GM12892 (cell line): ENCODE results near the gene DOP1B.
"Not testable (repeated sequence)": the region's sequence is repeated elsewhere in the genome, so short reads cannot be mapped to it uniquely, and the experiment has no call there.

Experiments used
- DNase-seq: peaks from one replicate; pipeline ENCODE4 v3.0.0; 2011; ENCODE audit not compliant: insufficient read length
- FAIRE-seq: peaks from 2 replicates; lab custom pipeline; 2011; peaks lifted over from hg19 to GRCh38; lab: Jason Lieb, UNC
- POLR2A ChIP-seq: IDR thresholded peaks from 2 replicates; pipeline ENCODE4 v1.6.1; 2011; ENCODE audit warnings: low read depth, low read length, control low read depth
- POLR2AphosphoS5 ChIP-seq: IDR thresholded peaks from 2 replicates; pipeline ENCODE4 v1.6.1; 2011; ENCODE audit warnings: low read depth, low read length, control low read depth
- TAF1 ChIP-seq: IDR thresholded peaks from 2 replicates; pipeline ENCODE4 v1.6.1; 2011; ENCODE audit warnings: low read depth, mild to moderate bottlenecking, control low read depth, low read length, borderline replicate concordance

Gene DOP1B

DNA sequence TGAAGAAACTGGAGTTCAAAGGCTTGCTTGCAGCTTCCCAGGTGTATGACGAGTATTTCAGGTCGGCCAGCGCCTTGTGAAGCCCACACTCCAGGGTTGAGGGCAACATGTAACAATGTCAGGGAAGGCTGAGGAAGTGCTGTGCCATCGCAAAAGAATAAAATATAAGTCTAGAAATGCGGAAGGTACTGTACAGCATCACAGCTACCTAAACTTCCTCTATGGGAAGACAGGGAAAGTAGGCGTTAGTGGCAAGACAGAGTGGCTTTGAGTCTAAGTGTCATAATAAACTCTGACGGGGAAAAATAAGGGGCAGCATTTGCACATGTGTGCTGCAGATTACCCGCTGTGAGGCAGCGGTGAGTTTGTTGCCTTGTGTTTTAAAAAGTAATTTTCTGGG, 28.9 kb downstream of the DOP1B start:
- TF ChIP-seq POLR2A (no peak), TAF1 (no peak), POLR2AphosphoS5 (no peak)
- no peak for DNase-seq
- FAIRE-seq, result no peak

DNA sequence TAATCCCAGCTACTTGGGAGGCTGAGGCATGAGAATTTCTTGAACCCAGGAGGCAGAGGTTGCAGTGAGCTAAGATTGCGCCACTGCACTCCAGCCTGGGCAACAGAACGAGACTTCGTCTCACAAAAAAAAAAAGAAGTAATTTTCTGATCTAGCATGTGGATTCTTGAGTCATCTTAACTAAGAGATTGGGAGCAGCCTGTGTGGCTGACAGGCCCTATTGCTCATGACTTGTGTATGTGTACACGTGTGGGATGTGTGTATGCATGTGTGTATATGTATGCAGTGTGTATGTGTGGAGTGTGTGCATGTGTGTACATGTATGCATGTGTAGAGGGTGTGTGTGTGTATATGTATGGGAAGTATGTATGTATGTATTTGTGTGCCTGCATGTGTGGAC, 29.5 kb downstream of the DOP1B start:
- TF ChIP-seq POLR2A, result no peak
- TF ChIP-seq POLR2AphosphoS5, result no peak
- no peak for TF ChIP-seq TAF1
- no peak for DNase-seq
- no peak for FAIRE-seq

DNA sequence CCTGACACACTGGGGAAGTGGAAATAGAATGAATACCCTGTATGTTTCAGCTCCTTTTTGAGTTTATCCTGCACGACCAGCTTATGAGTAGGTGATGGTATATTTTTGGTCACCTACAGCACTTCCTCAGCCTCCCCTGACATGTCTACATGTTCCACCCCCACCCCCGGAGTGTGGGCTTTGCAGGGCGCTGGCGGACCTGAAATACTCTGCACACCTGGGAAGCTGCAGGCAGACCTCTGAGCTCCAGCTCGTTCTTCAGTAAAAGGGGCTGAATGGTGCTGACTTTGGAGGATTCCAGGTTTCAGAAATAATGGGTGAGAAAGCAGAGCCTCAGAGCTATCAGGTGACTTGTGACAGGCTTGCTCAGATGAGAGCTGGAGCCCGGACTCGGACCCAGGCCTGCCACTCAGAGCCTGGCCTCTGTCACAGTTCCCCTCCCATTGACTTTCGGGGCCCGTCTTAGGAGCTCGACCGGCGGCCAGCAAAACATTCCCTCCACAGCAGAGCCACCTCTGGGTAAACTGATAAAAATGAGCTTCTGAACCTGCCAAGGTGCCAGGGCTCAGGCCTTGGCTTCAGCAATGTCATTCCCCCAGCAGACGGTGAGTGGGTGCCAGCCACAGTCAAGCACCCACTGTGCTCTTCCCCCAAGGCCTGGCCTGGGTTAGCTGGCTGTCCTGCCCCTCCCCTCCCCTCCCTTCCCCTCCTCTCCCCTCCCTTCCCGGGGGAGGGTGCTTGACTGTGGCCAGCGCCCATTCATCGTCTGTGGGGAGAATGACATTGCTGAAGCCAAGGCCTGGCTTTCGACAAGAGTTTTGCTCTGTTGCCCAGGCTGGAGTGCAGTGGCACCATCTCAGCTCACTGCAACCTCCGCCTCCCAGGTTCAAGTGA, 30.1 kb downstream of the DOP1B start:
- no peak for FAIRE-seq
- DNase-seq, result no peak
- TF ChIP-seq TAF1, result no peak
- no peak for TF ChIP-seq POLR2A

DNA sequence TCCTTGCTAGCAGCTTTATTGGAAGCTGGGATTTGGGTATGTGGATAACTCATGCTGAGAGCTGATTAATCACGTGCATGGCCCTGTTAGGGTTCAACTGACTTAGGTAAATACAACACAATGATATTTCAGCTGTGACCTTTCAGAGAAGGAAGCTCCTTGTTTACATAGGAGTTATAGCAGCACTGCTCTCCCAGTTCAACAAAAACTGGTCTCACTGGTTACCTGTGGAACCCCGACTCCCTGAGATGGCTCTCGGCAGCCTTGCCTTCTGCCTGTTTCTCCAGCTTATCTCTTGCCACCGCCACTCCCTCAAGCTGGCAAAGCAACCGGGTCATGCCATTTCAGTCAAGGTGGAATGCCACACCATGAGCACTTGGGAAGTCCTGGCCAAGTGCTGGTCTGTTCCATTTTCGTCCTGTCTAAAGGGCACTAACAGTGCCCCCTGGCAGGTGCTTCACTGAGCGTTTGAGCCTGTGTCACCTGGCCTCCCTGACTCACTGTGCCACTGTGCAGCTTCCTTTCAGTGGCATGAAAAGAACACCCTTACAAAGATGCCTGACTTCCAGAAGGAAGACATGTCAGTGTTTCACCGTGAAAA, 31.6 kb downstream of the DOP1B start:
- TF ChIP-seq TAF1 (no peak), POLR2A (no peak), POLR2AphosphoS5 (no peak)
- DNase-seq (no peak), FAIRE-seq (no peak)

DNA sequence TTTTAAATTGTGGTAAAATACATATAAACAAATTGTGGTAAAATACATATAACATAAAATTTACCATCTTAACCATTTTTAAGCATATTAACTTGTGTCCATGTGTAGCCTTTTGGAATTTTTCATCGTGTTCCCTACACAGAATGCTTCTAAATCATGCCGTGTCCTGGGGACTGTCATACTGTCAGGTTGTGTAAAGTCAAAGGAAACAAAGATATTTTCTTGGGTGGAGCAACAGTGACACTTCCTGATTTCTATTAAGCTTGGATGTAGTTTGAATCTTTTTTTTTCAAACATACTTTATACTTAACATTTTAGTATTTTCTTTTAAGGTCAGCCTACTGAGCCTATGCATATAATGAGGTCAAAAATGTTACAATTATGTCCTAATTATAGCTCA, 32.3 kb downstream of the DOP1B start:
- no peak for DNase-seq
- TF ChIP-seq POLR2AphosphoS5 (no peak), POLR2A (no peak), TAF1 (no peak)
- no peak for FAIRE-seq

DNA sequence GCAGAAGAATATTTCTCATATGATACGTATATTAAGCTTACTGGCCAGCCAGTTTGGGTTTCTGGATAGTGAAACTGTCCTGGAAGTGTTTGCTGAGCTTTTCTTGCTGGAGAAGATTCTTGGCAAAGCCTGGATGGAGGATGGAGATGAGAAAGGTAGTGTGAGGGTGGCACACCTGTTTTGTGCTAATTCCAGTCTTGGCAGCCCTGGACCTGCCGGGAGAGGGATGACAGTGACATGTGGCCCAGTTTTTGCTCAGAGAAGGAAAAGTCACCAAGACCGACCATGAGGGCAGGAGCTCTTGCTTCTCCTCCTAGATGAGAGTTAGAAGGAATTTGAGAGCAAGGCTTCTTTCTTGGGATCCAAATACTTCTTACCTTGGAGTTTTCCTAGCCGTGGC, 34.1 kb downstream of the DOP1B start:
- FAIRE-seq, result no peak
- no peak for TF ChIP-seq POLR2AphosphoS5
- DNase-seq, result no peak

DNA sequence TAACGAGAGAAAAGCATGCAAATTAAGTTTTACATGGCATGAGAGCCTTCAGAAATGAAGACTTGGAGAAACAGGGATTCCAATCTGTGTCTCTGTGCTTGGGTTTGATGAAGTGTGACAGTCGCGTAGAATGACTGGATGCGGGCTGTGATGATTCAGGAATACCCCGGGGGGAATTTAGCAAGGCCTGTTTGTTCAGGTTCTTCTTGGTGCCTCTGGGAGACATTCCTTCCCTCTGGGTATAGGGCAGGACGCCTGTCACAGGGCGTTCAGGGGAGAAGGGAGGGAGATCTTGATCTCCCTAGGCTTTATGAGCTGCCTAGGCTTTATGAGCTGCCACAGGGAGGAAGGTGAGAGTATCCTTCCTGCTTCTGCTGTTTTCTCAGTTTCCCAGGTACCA, 36.6 kb downstream of the DOP1B start:
- DNase-seq (no peak), FAIRE-seq (no peak)
- TF ChIP-seq TAF1, result no peak
- no peak for TF ChIP-seq POLR2A
- no peak for TF ChIP-seq POLR2AphosphoS5

DNA sequence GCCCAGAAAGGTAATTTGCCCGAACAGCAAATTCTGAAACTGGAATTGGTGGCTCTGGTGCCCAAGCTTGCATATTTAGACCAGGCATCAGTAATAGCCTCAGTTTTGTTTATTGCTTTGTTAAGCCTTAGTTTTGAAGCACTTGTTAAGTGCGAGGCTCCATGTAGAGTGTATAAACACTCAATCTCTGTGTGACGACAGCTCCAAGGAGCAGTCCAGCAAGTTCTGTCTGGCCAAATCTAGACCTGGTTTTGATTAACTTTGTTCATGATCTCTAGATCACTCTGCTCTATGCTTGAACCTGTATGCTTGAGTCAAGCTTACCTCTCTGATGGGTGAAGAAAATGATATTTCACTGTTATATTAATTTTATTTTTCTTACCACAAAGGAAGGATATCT, 37.4 kb downstream of the DOP1B start:
- FAIRE-seq (no peak), DNase-seq (no peak)
- no peak for TF ChIP-seq TAF1
- TF ChIP-seq POLR2A, result no peak
- TF ChIP-seq POLR2AphosphoS5, result no peak

DNA sequence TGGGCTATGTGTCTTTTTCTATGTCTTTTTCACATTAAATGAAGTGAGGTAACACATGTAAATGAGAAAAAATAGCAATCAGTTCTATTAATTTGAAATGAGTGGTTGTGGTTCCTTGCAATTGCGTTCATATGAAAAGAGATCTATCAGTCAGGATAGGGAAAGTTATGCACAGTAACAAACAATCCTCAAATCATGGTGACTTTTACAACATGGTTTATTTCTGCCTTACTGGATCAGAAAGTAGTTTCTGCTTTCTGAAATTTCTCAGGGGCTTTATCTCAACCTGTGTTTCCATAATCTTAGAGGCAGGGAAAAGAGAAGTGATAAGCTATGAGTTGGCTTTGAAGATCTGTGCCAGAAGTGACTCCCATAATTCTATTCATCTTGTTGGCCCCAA, 39.0 kb downstream of the DOP1B start:
- TF ChIP-seq POLR2AphosphoS5 (no peak), POLR2A (no peak), TAF1 (no peak)
- no peak for DNase-seq
- FAIRE-seq, result no peak

DNA sequence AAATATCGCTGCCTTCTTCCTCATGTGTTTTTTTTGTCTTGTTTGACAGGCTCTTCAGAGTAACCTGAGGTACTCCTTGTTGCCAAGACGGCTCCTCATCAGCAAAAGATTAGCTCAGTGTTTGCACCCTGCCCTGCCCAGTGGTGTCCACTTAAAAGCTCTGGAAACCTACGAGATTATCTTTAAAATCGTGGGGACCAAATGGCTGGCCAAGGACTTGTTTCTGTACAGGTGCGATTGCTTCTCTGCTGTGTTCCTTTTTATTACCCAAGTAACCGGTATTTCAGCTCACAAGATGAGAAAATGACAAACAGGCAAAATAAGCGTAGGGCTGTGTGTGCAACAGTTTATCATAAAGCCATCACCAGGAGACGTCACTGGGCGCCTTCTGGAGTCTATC, 42.4 kb downstream of the DOP1B start:
- TF ChIP-seq POLR2A, result no peak
- TF ChIP-seq POLR2AphosphoS5, result no peak
- TF ChIP-seq TAF1, result no peak
- no peak for DNase-seq
- FAIRE-seq, result no peak

DNA sequence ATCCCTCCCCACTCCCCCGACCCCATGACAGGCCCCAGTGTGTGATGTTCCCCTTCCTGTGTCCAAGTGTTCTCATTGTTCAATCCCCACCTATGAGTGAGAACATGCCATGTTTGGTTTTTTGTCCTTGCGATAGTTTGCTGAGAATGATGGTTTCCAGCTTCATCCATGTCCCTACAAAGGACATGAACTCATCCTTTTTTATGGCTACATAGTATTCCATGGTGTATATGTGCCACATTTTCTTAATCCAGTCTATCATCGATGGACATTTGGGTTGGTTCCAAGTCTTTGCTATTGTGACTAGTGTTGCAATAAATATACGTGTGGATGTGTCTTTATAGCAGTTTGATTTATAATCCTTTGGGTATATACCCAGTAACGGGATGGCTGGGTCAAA, 43.0 kb downstream of the DOP1B start:
- not testable (repeated sequence) for FAIRE-seq

DNA sequence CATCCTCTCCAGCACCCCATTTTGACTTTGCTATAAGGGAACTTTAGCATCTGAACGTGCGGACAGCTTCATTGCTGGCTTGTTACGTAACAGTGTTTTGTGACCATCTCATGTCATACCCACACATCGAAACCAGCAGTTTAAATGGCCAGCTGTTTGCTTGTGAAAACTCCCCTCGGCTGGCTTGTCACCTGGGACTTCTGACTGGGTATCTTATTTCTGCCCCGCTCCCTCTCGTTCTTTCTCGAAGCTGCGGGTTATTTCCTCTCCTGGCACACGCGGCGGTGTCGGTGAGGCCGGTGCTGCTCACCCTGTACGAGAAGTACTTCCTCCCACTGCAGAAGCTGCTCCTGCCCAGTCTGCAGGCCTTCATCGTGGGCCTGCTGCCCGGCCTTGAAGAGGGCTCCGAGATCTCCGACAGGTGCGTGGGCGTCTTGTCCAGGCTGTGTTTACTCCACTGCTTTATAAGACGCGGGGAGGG, 43.5 kb downstream of the DOP1B start:
- no peak for TF ChIP-seq POLR2AphosphoS5
- no peak for TF ChIP-seq TAF1
- no peak for TF ChIP-seq POLR2A
- FAIRE-seq, result no peak
- no peak for DNase-seq

More for the DNA sequence above, 43.0 kb downstream of the DOP1B start:
- not testable (repeated sequence) for DNase-seq
